PC-3 (cell line): Measurements from ENCODE around the gene CST5. TPM values are rescaled to one million over a fixed set of nuclear protein-coding genes. Genes with fewer than 3 reads are reported as not detected.
"Not testable (repeated sequence)": the region's sequence is repeated elsewhere in the genome, so short reads cannot be mapped to it uniquely, and the experiment has no call there.

Source experiments
- ATAC-seq: fragments of 200-7000 bp; cut with Tn5 transposase; 2 replicates; pipeline ENCODE4 v1.9.1; 2020; ENCODE audit warnings: mild to moderate bottlenecking, moderate library complexity
- BruUV-seq: library from RNA; stranded (reverse); fragments of 400-500 nt; replicated peaks from 2 replicates; lab custom pipeline; 2021; lab: Mats Ljungman, UMichigan
- CTCF ChIA-PET: fragments of 300-600 bp; sonication (Branson Sonifier 250); formaldehyde crosslinking; loops from one replicate; lab custom pipeline; 2022; ENCODE audit warnings: antibody characterized with exemption; lab: Charles Lee
- POLR2A ChIA-PET: fragments of 300-600 bp; sonication (Branson Sonifier 250); formaldehyde crosslinking; loops from one replicate; lab custom pipeline; 2022; ENCODE audit warnings: antibody characterized with exemption; ENCODE audit not compliant: unreplicated experiment; lab: Charles Lee
- DNase-seq: peaks from one replicate; pipeline ENCODE4 v3.0.0-alpha.2; 2015
- H2AFZ ChIP-seq: fragments of 300-600 bp; sonication (generic); 2 replicates; pipeline ENCODE4 v1.6.0; 2016; ENCODE audit warnings: antibody characterized with exemption, low read length
- H3F3A ChIP-seq: fragments of 300-600 bp; sonication (generic); one replicate; pipeline ENCODE4 v1.6.0; 2017; ENCODE audit warnings: antibody characterized with exemption, low read length, control low read depth, mild to moderate bottlenecking; ENCODE audit not compliant: unreplicated experiment
- H3K27ac ChIP-seq: fragments of 300-600 bp; sonication (generic); 2 replicates; pipeline ENCODE4 v1.5.1; 2016; ENCODE audit warnings: mild to moderate bottlenecking, low read length
- H3K27me3 ChIP-seq: fragments of 300-600 bp; sonication (generic); 2 replicates; pipeline ENCODE4 v1.6.1; 2016; ENCODE audit warnings: low read length, mixed read lengths
- H3K36me3 ChIP-seq: fragments of 300-600 bp; sonication (generic); 2 replicates; pipeline ENCODE4 v1.6.1; 2016; ENCODE audit warnings: low read depth, mixed run types, low read length, mixed read lengths
- H3K4me1 ChIP-seq: fragments of 300-600 bp; sonication (generic); 2 replicates; pipeline ENCODE4 v1.5.1; 2016; ENCODE audit warnings: low read length; ENCODE audit not compliant: insufficient read depth
- H3K4me2 ChIP-seq: fragments of 300-600 bp; sonication (generic); 2 replicates; pipeline ENCODE4 v1.6.0; 2016; ENCODE audit warnings: low read length
- H3K4me3 ChIP-seq: fragments of 300-600 bp; sonication (generic); 2 replicates; pipeline ENCODE4 v1.5.1; 2016; ENCODE audit warnings: mild to moderate bottlenecking, low read length, mixed read lengths
- H3K79me2 ChIP-seq: fragments of 300-600 bp; sonication (generic); 2 replicates; pipeline ENCODE4 v1.6.1; 2017; ENCODE audit warnings: low read length, mixed read lengths
- H3K9ac ChIP-seq: fragments of 300-600 bp; sonication (generic); 2 replicates; pipeline ENCODE4 v1.6.0; 2016; ENCODE audit warnings: mild to moderate bottlenecking, low read length
- H3K9me2 ChIP-seq: fragments of 300-600 bp; sonication (generic); replicated peaks from 2 replicates; pipeline ENCODE4 v1.6.1; 2016; ENCODE audit warnings: mixed run types, low read length, mixed read lengths
- H3K9me3 ChIP-seq: fragments of 300-600 bp; sonication (generic); 2 replicates; pipeline ENCODE4 v1.6.1; 2016; ENCODE audit warnings: low read length, mixed read lengths
- H4K20me1 ChIP-seq: fragments of 300-600 bp; sonication (generic); 2 replicates; pipeline ENCODE4 v1.6.1; 2016; ENCODE audit warnings: low read length, mixed read lengths
- EZH2 ChIP-seq: fragments of 300-600 bp; sonication (generic); IDR thresholded peaks from one replicate; pipeline ENCODE4 v1.6.1; 2017; ENCODE audit warnings: antibody characterized with exemption, mild to moderate bottlenecking, low read length; ENCODE audit not compliant: unreplicated experiment
- EZH2phosphoT487 ChIP-seq: fragments of 300-600 bp; sonication (generic); IDR thresholded peaks from 2 replicates; pipeline ENCODE4 v1.6.1; 2018; ENCODE audit warnings: mild to moderate bottlenecking, antibody characterized with exemption, low read length, borderline replicate concordance
- intact Hi-C: fragments of 100-400 bp; cut with micrococcal nuclease; formaldehyde crosslinking; loops from 2 replicates; pipeline ENCODE4 v1.9.0; 2023
- total RNA-seq: library from RNA; depleted of rRNA; stranded (reverse); fragments of >200 nt; gene quantifications from 2 replicates; pipeline ENCODE4 v1.2.3, GENCODE V29; 2014
- TF ChIP-seq, protein P1 (sequence below): fragments of 300-600 bp; sonication (generic); conservative IDR thresholded peaks from 2 replicates; pipeline ENCODE4 v1.5.1; 2017; ENCODE audit warnings: antibody characterized with exemption, low read depth, mild to moderate bottlenecking, low read length

CST5 gene
- total RNA-seq, 1 experiment from 2014 or later: not detected

DNA sequence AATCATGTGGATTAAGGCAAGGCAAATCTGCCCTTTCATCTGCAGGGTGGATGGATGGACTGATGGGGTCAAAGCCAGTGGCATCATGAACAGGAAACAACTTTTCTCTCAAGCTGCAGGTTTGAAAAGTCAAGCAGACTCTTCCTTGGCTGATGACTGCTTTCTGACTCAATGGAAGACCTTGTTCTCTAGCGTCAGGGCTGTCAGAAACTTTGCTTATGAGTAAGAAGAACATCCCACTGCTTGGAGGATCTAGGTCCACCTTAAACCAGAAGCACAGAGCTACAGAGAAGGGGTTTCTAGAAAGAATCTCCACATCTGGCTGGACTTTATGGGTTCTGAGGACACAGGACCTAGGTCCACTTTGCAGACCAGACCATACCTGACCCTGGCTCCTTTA is 36.3 kb upstream of the CST5 start:
- TF ChIP-seq EZH2: no peak
- no peak for TF ChIP-seq EZH2phosphoT487
- TF ChIP-seq, protein P1, sequence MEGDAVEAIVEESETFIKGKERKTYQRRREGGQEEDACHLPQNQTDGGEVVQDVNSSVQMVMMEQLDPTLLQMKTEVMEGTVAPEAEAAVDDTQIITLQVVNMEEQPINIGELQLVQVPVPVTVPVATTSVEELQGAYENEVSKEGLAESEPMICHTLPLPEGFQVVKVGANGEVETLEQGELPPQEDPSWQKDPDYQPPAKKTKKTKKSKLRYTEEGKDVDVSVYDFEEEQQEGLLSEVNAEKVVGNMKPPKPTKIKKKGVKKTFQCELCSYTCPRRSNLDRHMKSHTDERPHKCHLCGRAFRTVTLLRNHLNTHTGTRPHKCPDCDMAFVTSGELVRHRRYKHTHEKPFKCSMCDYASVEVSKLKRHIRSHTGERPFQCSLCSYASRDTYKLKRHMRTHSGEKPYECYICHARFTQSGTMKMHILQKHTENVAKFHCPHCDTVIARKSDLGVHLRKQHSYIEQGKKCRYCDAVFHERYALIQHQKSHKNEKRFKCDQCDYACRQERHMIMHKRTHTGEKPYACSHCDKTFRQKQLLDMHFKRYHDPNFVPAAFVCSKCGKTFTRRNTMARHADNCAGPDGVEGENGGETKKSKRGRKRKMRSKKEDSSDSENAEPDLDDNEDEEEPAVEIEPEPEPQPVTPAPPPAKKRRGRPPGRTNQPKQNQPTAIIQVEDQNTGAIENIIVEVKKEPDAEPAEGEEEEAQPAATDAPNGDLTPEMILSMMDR: no peak
- peaks cover 15% of the 10 kb centered on the region for H3K4me1 ChIP-seq
- ATAC-seq (no peak), DNase-seq (no peak)
- H3K9ac ChIP-seq: no peak overlapping the region
- no peak overlapping the region for H3K4me2 ChIP-seq
- no peaks in the 10 kb centered on the region for H3F3A ChIP-seq
- no peaks in the 10 kb centered on the region for H3K9me3 ChIP-seq
- H3K27ac ChIP-seq: no peak overlapping the region
- no peaks in the 10 kb centered on the region for H3K9me2 ChIP-seq
- no peaks in the 10 kb centered on the region for H3K36me3 ChIP-seq
- no TSS peak for BruUV-seq
- peaks cover 58% of the 10 kb centered on the region for H3K27me3 ChIP-seq
- ChIA-PET POLR2A (no interaction called here), CTCF (interaction anchor here (0.6 kb wide), 1 partner anchor 156 kb away, joined by 3 read pairs; no protein-coding TSS in a partner anchor)
- H3K79me2 ChIP-seq: no peaks in the 10 kb centered on the region
- no peaks in the 10 kb centered on the region for H4K20me1 ChIP-seq
- no peak overlapping the region for H2AFZ ChIP-seq
- intact Hi-C loops: no loop called here
- H3K4me3 ChIP-seq: no peak overlapping the region

DNA sequence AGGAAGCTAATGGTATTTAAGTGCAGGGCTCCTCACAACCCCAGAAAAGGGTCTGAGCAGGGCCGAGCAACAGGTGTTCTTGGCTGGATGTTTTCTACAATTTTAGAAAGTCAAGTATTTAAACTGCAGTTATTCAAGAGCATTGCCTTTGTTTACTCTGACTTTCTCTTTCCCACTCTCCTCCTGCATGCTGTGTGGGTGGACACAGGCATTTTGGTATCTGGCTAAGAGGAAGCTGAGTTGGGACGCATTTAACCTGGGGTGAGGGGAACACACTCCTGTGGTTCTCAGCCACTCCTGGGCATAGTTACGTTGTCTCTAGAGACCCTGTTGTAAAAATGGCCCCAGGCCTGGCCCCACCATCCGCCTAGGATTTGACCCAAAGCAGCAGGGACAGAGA is 34.9 kb upstream of the CST5 start:
- CTCF ChIA-PET, H3K9ac ChIP-seq, H3K79me2 ChIP-seq, POLR2A ChIA-PET, H3K4me2 ChIP-seq, BruUV-seq, H3K9me3 ChIP-seq, DNase-seq, H3K36me3 ChIP-seq, H3F3A ChIP-seq, H4K20me1 ChIP-seq, H3K4me3 ChIP-seq, H2AFZ ChIP-seq, ATAC-seq, H3K4me1 ChIP-seq, H3K27ac ChIP-seq, H3K9me2 ChIP-seq, intact Hi-C loops: not testable (repeated sequence)
- H3K27me3 ChIP-seq: peaks cover 69% of the 10 kb centered on the region

DNA sequence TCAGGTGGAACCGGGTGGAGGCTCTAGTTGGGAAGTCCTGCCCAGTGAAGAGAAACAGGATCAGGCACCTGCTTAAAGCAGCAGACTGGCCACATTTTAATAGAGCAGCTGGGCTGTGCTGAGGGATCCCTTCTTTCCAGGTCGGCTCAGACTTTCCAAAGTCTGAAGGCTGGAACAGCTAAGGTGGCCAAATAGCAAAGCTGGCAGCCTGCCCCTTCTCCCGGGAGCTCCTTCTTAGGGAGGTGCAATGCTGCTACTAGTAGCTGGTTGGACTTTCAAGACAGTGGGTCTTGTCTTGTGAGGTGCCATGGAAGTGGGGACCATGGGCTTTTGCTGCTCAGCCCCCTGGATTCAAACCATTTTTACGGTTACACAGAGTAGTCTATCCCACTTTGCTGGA is 30.7 kb upstream of the CST5 start:
- H3F3A ChIP-seq: no peaks in the 10 kb centered on the region
- TF ChIP-seq EZH2phosphoT487: no peak
- TF ChIP-seq EZH2: no peak
- no TSS peak for BruUV-seq
- peaks cover 63% of the 10 kb centered on the region for H3K27me3 ChIP-seq
- H3K9me3 ChIP-seq: peaks cover 8% of the 10 kb centered on the region; the same call in 1 of the 2 replicates
- no peak overlapping the region for H3K4me2 ChIP-seq
- no peaks in the 10 kb centered on the region for H3K36me3 ChIP-seq
- no peak overlapping the region for H3K9ac ChIP-seq
- H4K20me1 ChIP-seq: no peaks in the 10 kb centered on the region
- H3K27ac ChIP-seq: no peak overlapping the region
- H3K9me2 ChIP-seq: no peaks in the 10 kb centered on the region
- no peak overlapping the region for H3K4me3 ChIP-seq
- H2AFZ ChIP-seq: no peak overlapping the region
- POLR2A ChIA-PET: no interaction called here
- ATAC-seq (no peak), DNase-seq (no peak)
- H3K4me1 ChIP-seq: no peaks in the 10 kb centered on the region
- intact Hi-C loops: no loop called here
- CTCF ChIA-PET: no interaction called here
- H3K79me2 ChIP-seq: no peaks in the 10 kb centered on the region

DNA sequence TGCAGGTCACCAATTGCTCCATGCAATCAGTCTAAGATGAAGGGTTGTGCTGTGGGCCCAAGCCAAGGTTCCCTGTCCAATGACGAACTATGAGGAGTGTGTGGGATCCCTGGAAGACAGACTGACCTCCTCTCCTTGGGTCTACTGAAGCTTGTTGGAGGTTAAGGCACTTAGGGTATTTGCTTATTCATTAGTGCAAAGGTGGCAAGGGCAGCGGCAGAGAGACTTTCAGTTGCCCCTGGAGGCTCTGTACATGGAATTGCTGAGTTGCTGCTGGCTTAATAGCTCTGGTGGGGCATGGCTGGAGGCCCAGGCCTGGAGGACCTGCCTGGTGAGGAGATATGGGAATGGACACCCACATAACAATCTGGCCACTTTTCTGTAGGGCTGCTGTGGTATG is 29.8 kb upstream of the CST5 start:
- BruUV-seq: no TSS peak
- ATAC-seq (no peak), DNase-seq (no peak)
- intact Hi-C loops: no loop called here
- Histone ChIP-seq H3K9me2 (no peaks in the 10 kb centered on the region), H3K4me3 (no peak overlapping the region), H3K27ac (no peak overlapping the region), H3F3A (no peaks in the 10 kb centered on the region), H2AFZ (no peak overlapping the region), H4K20me1 (no peaks in the 10 kb centered on the region), H3K27me3 (peaks cover 55% of the 10 kb centered on the region), H3K79me2 (no peaks in the 10 kb centered on the region), H3K9ac (no peak overlapping the region), H3K4me2 (no peak overlapping the region), H3K4me1 (no peaks in the 10 kb centered on the region), H3K9me3 (peaks cover 8% of the 10 kb centered on the region; the same call in 1 of the 2 replicates), H3K36me3 (no peaks in the 10 kb centered on the region)
- TF ChIP-seq, protein P1: no peak
- TF ChIP-seq EZH2 (no peak), EZH2phosphoT487 (no peak)
- POLR2A ChIA-PET: no interaction called here
- CTCF ChIA-PET: no interaction called here
